Neural progenitor cell (in vitro differentiated cells): Measurements from ENCODE around the gene CDRT15. TPM values are rescaled to one million over a fixed set of nuclear protein-coding genes. Genes with fewer than 3 reads are reported as not detected.
"Not testable (repeated sequence)": the region's sequence is repeated elsewhere in the genome, so short reads cannot be mapped to it uniquely, and the experiment has no call there.

Experiments
- DNase-seq: peaks from one replicate; pipeline ENCODE4 v3.0.0-alpha.2; 2016; ENCODE audit warnings: low spot score
- H2AFZ ChIP-seq: fragments of 200-600 bp; sonication (generic); replicated peaks from 2 replicates; pipeline ENCODE4 v1.6.1; 2016; ENCODE audit warnings: antibody characterized with exemption
- H3F3A ChIP-seq: fragments of 200-600 bp; sonication (generic); 2 replicates; pipeline ENCODE4 v1.6.1; 2016; ENCODE audit warnings: antibody characterized with exemption, low read depth
- H3K27ac ChIP-seq: fragments of 200-600 bp; sonication (generic); 2 replicates; pipeline ENCODE4 v1.5.1; 2016; ENCODE audit warnings: mild to moderate bottlenecking
- H3K27me3 ChIP-seq: fragments of 200-600 bp; sonication (generic); 2 replicates; pipeline ENCODE4 v1.6.1; 2016; ENCODE audit warnings: mild to moderate bottlenecking, moderate library complexity
- H3K36me3 ChIP-seq: fragments of 200-600 bp; sonication (generic); 2 replicates; pipeline ENCODE4 v1.5.1; 2016
- H3K4me1 ChIP-seq: fragments of 200-600 bp; sonication (generic); 2 replicates; pipeline ENCODE4 v1.6.1; 2016; ENCODE audit warnings: mixed run types
- H3K4me2 ChIP-seq: fragments of 200-600 bp; sonication (generic); 2 replicates; pipeline ENCODE4 v1.6.1; 2016
- H3K4me3 ChIP-seq: fragments of 200-600 bp; sonication (generic); 2 replicates; pipeline ENCODE4 v1.5.1; 2016
- H3K79me2 ChIP-seq: fragments of 200-600 bp; sonication (generic); 2 replicates; pipeline ENCODE4 v1.6.1; 2016; ENCODE audit warnings: low read depth
- H3K9ac ChIP-seq: fragments of 200-600 bp; sonication (generic); 2 replicates; pipeline ENCODE4 v1.6.1; 2016
- H3K9me3 ChIP-seq: fragments of 200-600 bp; sonication (generic); 2 replicates; pipeline ENCODE4 v1.5.1; 2016; ENCODE audit warnings: low read depth
- H4K20me1 ChIP-seq: fragments of 200-600 bp; sonication (generic); 2 replicates; pipeline ENCODE4 v1.6.1; 2016; ENCODE audit warnings: low read depth
- H3K27ac Mint-ChIP-seq: 3 replicates; pipeline ENCODE4 v1.8.0; 2021; ENCODE audit warnings: mixed read lengths
- H3K27me3 Mint-ChIP-seq: 2 replicates; pipeline ENCODE4 v1.8.0; 2022; ENCODE audit warnings: low read depth, mild to moderate bottlenecking, inconsistent platforms, moderate library complexity, mixed read lengths; ENCODE audit not compliant: insufficient read depth
- H3K36me3 Mint-ChIP-seq: 3 replicates; pipeline ENCODE4 v1.8.0; 2021; ENCODE audit warnings: mixed read lengths
- H3K4me1 Mint-ChIP-seq: 3 replicates; pipeline ENCODE4 v1.8.0; 2021; ENCODE audit warnings: mixed read lengths
- H3K4me3 Mint-ChIP-seq: 3 replicates; pipeline ENCODE4 v1.8.0; 2021; ENCODE audit warnings: mild to moderate bottlenecking, moderate library complexity, mixed read lengths
- H3K9me3 Mint-ChIP-seq: 3 replicates; pipeline ENCODE4 v1.8.0; 2020; ENCODE audit warnings: mixed read lengths
- EZH2 ChIP-seq: fragments of 200-600 bp; sonication (generic); IDR thresholded peaks from 2 replicates; pipeline ENCODE4 v1.6.1; 2017; ENCODE audit warnings: antibody characterized with exemption, mild to moderate bottlenecking, moderate library complexity
- EZH2phosphoT487 ChIP-seq: fragments of 200-600 bp; sonication (generic); IDR thresholded peaks from 2 replicates; pipeline ENCODE4 v1.6.1; 2017; ENCODE audit warnings: antibody characterized with exemption
- total RNA-seq: library from RNA; depleted of rRNA; stranded (reverse); fragments of >200 nt; gene quantifications from 2 replicates; pipeline ENCODE4 v1.2.3, GENCODE V29; 2015; ENCODE audit warnings: low replicate concordance
- TF ChIP-seq, protein P1 (sequence below): fragments of 200-600 bp; sonication (generic); IDR thresholded peaks from 2 replicates; pipeline ENCODE4 v1.5.1; 2017; ENCODE audit warnings: antibody characterized with exemption, mild to moderate bottlenecking

Gene CDRT15
- total RNA-seq, 1 donor from 2014 or later: not detected

GRCh38 chr17:14261406-14261805 lies 24.7 kb upstream of the CDRT15 start:
- Histone ChIP-seq H3K4me2 (no peak overlapping the region), H3K4me1 (no peaks in the 10 kb centered on the region), H3K27me3 (no peaks in the 10 kb centered on the region), H4K20me1 (no peaks in the 10 kb centered on the region), H3K4me3 (no peak overlapping the region), H3K36me3 (no peaks in the 10 kb centered on the region), H2AFZ (no peak overlapping the region), H3K9me3 (no peaks in the 10 kb centered on the region), H3K79me2 (no peaks in the 10 kb centered on the region), H3F3A (no peaks in the 10 kb centered on the region), H3K27ac (no peak overlapping the region), H3K9ac (no peak overlapping the region)
- TF ChIP-seq EZH2phosphoT487 (no peak), EZH2 (no peak)
- TF ChIP-seq, protein P1, sequence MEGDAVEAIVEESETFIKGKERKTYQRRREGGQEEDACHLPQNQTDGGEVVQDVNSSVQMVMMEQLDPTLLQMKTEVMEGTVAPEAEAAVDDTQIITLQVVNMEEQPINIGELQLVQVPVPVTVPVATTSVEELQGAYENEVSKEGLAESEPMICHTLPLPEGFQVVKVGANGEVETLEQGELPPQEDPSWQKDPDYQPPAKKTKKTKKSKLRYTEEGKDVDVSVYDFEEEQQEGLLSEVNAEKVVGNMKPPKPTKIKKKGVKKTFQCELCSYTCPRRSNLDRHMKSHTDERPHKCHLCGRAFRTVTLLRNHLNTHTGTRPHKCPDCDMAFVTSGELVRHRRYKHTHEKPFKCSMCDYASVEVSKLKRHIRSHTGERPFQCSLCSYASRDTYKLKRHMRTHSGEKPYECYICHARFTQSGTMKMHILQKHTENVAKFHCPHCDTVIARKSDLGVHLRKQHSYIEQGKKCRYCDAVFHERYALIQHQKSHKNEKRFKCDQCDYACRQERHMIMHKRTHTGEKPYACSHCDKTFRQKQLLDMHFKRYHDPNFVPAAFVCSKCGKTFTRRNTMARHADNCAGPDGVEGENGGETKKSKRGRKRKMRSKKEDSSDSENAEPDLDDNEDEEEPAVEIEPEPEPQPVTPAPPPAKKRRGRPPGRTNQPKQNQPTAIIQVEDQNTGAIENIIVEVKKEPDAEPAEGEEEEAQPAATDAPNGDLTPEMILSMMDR: no peak
- no peak for DNase-seq
- H3K9me3 Mint-ChIP-seq: peaks cover 4% of the 10 kb centered on the region
- no peaks in the 10 kb centered on the region for H3K36me3 Mint-ChIP-seq
- H3K4me3 Mint-ChIP-seq: no peak overlapping the region
- H3K4me1 Mint-ChIP-seq: no peaks in the 10 kb centered on the region
- H3K27me3 Mint-ChIP-seq: no peaks in the 10 kb centered on the region
- no peak overlapping the region for H3K27ac Mint-ChIP-seq

GRCh38 chr17:14245629-14246028 lies 9.0 kb upstream of the CDRT15 start:
- H3K4me1 Mint-ChIP-seq: peaks cover 2% of the 10 kb centered on the region
- H3K9me3 ChIP-seq: no peaks in the 10 kb centered on the region
- H3K9ac ChIP-seq: no peak overlapping the region
- H3K27me3 Mint-ChIP-seq: no peaks in the 10 kb centered on the region
- no peaks in the 10 kb centered on the region for H4K20me1 ChIP-seq
- no peaks in the 10 kb centered on the region for H3K36me3 ChIP-seq
- no peak overlapping the region for H3K27ac ChIP-seq
- H2AFZ ChIP-seq: no peak overlapping the region
- no peak overlapping the region for H3K4me3 Mint-ChIP-seq
- H3K4me3 ChIP-seq: no peak overlapping the region
- no peak overlapping the region for H3K27ac Mint-ChIP-seq
- H3K79me2 ChIP-seq: no peaks in the 10 kb centered on the region
- no peak for TF ChIP-seq EZH2
- TF ChIP-seq, protein P1: no peak
- TF ChIP-seq EZH2phosphoT487: no peak
- no peak for DNase-seq
- H3K4me1 ChIP-seq: peaks cover 22% of the 10 kb centered on the region
- H3K36me3 Mint-ChIP-seq: no peaks in the 10 kb centered on the region
- peaks cover 6% of the 10 kb centered on the region for H3F3A ChIP-seq
- no peaks in the 10 kb centered on the region for H3K9me3 Mint-ChIP-seq
- no peaks in the 10 kb centered on the region for H3K27me3 ChIP-seq
- H3K4me2 ChIP-seq: no peak overlapping the region

DNA sequence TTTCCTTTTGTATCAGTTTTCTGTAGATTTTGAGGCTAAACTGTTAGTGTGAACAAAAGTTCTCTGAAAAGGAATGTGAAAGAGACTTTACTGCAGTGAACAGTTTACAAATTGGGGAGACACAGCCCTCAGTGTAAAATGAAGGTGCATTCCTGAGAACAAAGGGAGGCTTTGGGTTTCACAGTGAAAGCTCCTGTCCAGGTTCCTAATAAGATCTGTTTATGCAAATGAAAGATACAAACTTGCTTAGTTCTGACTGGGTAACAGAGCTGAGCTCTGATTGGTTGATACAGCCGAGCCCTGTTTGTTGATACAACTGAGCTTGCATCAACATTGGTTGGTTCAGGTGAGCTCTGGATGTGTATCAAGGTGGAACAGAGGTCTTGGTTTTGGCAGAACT lies 8.3 kb upstream of the CDRT15 start:
- Histone ChIP-seq H3K9me3 (no peaks in the 10 kb centered on the region), H3F3A (peaks cover 6% of the 10 kb centered on the region), H3K4me3 (peak overlapping the region; percentile 17), H3K27ac (peak overlapping the region; percentile 20), H3K27me3 (no peaks in the 10 kb centered on the region), H3K9ac (no peak overlapping the region), H3K4me2 (peak overlapping the region; percentile 63), H3K79me2 (no peaks in the 10 kb centered on the region), H3K36me3 (no peaks in the 10 kb centered on the region), H4K20me1 (no peaks in the 10 kb centered on the region), H2AFZ (peak overlapping the region; percentile 1), H3K4me1 (peaks cover 22% of the 10 kb centered on the region)
- H3K4me1 Mint-ChIP-seq: peaks cover 2% of the 10 kb centered on the region
- TF ChIP-seq EZH2: no peak
- TF ChIP-seq, protein P1: no peak
- no peak for TF ChIP-seq EZH2phosphoT487
- H3K36me3 Mint-ChIP-seq: no peaks in the 10 kb centered on the region
- H3K27me3 Mint-ChIP-seq: no peaks in the 10 kb centered on the region
- H3K27ac Mint-ChIP-seq: no peak overlapping the region
- no peaks in the 10 kb centered on the region for H3K9me3 Mint-ChIP-seq
- no peak overlapping the region for H3K4me3 Mint-ChIP-seq
- DNase-seq: peak; percentile 78

DNA sequence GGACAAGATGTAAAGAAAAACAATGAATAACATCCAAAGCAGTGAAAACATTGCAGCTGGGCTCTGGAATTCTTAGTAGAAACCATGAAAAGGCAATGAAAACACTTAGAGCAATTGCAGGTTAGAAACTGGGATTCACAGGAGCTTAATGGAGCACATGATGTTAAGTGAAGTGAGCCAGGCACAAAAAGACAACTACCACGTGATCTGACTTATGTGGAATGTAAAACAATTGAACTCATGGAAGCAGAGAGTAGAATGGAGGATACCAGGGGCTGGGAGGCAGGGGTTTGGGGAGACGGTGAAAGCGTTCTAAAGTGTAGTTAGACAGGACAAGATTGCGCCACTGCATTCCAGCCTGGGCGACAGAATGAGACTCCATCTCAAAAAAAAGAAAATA lies 2.6 kb upstream of the CDRT15 start:
- peaks cover 12% of the 10 kb centered on the region for H3K4me1 ChIP-seq
- H3K27me3 ChIP-seq, H3K9me3 Mint-ChIP-seq, H3K79me2 ChIP-seq, H3K27ac Mint-ChIP-seq, H4K20me1 ChIP-seq, H3K36me3 Mint-ChIP-seq, H3K27me3 Mint-ChIP-seq, H3K4me1 Mint-ChIP-seq, H2AFZ ChIP-seq, H3K9ac ChIP-seq, H3K4me3 Mint-ChIP-seq, H3K27ac ChIP-seq, H3K9me3 ChIP-seq, H3K36me3 ChIP-seq, DNase-seq, H3F3A ChIP-seq, H3K4me3 ChIP-seq, H3K4me2 ChIP-seq: not testable (repeated sequence)

GRCh38 chr17:14236032-14236431 lies 630 bp downstream of the CDRT15 start:
- not testable (repeated sequence) for H3F3A ChIP-seq, H3K4me1 ChIP-seq, H3K9me3 ChIP-seq, H3K9me3 Mint-ChIP-seq, H3K36me3 ChIP-seq, H2AFZ ChIP-seq, H3K27ac Mint-ChIP-seq, H3K27me3 Mint-ChIP-seq, H3K36me3 Mint-ChIP-seq, H3K4me3 ChIP-seq, H3K27ac ChIP-seq, H3K9ac ChIP-seq, H3K4me3 Mint-ChIP-seq, DNase-seq, H3K79me2 ChIP-seq, H3K4me1 Mint-ChIP-seq, H3K27me3 ChIP-seq, H4K20me1 ChIP-seq, H3K4me2 ChIP-seq

DNA sequence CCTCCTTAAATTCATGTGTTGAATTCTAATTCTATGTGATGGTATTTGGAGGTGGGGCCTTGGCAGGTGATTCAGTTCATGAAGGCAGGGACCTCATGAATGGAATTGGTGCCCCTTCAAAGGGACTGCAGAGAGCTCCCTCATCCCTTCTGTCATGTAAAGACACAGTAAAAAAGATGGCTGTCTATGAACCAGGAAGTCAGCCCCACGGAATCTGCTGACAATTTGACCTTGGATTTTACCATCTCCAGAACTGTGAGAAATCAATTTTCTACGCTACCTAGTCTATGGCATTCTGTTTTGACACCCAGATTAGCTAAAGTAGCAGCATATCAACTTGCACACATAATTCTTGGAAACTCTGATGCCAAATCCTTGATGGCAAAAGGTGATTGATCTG lies 1.6 kb downstream of the CDRT15 start:
- not testable (repeated sequence) for H3K9me3 ChIP-seq, H3K9ac ChIP-seq, H3K79me2 ChIP-seq, H3K36me3 Mint-ChIP-seq, H3F3A ChIP-seq, H2AFZ ChIP-seq, DNase-seq, H3K27me3 ChIP-seq, H3K4me3 ChIP-seq, H3K27ac Mint-ChIP-seq, H3K9me3 Mint-ChIP-seq, H4K20me1 ChIP-seq, H3K4me1 Mint-ChIP-seq, H3K4me2 ChIP-seq, H3K36me3 ChIP-seq, H3K27me3 Mint-ChIP-seq, H3K4me1 ChIP-seq, H3K27ac ChIP-seq, H3K4me3 Mint-ChIP-seq
